Measurements from ENCODE around the gene ZC3H18. TPM values are rescaled to one million over a fixed set of nuclear protein-coding genes. Genes with fewer than 3 reads are reported as not detected.

The ZC3H18 gene
- polyA plus RNA-seq, 3 donors: 27.1 to 29.6 (median 29.2) TPM

- no peak for DNase-seq (ENCODE audit: low read depth in 3 of 3, low spot score in 2 of 3)
Observed at GRCh38 chr16:88619859-88620815, 49.9 kb downstream of the ZC3H18 start.

GRCh38 chr16:88622125-88622524 is 51.9 kb downstream of the ZC3H18 start:
- no peak for DNase-seq (ENCODE audit: low read depth in 3 of 3, low spot score in 2 of 3)

- no peak for DNase-seq (ENCODE audit: low read depth in 3 of 3, low spot score in 2 of 3)
Observed at GRCh38 chr16:88622866-88623265, 52.7 kb downstream of the ZC3H18 start.

GRCh38 chr16:88623858-88624257 is 53.7 kb downstream of the ZC3H18 start:
- DNase-seq (ENCODE audit: low read depth in 3 of 3, low spot score in 2 of 3): no peak

- DNase-seq (ENCODE audit: low read depth in 3 of 3, low spot score in 2 of 3): no peak
Observed at GRCh38 chr16:88624481-88624880, 54.3 kb downstream of the ZC3H18 start.

GRCh38 chr16:88624977-88625576 is 54.9 kb downstream of the ZC3H18 start:
- no peak for DNase-seq (ENCODE audit: low read depth in 3 of 3, low spot score in 2 of 3)

- no peak for DNase-seq (ENCODE audit: low read depth in 3 of 3, low spot score in 2 of 3)
Observed at GRCh38 chr16:88626646-88627045, 56.4 kb downstream of the ZC3H18 start.

- no peak for DNase-seq (ENCODE audit: low read depth in 3 of 3, low spot score in 2 of 3)
Observed at GRCh38 chr16:88627531-88628411, 57.6 kb downstream of the ZC3H18 start.

- no peak for DNase-seq (ENCODE audit: low read depth in 3 of 3, low spot score in 2 of 3)
Observed at GRCh38 chr16:88628512-88628974, 58.3 kb downstream of the ZC3H18 start.

- no peak for DNase-seq (ENCODE audit: low read depth in 3 of 3, low spot score in 2 of 3)
Observed at GRCh38 chr16:88629835-88630234, 59.6 kb downstream of the ZC3H18 start.

GRCh38 chr16:88630433-88630832 is 60.2 kb downstream of the ZC3H18 start:
- no peak for DNase-seq (ENCODE audit: low read depth in 3 of 3, low spot score in 2 of 3)

GRCh38 chr16:88630941-88631340 is 60.7 kb downstream of the ZC3H18 start:
- DNase-seq (ENCODE audit: low read depth in 3 of 3, low spot score in 2 of 3): no peak

- DNase-seq (ENCODE audit: low read depth in 3 of 3, low spot score in 2 of 3): no peak
Observed at GRCh38 chr16:88631384-88631783, 61.2 kb downstream of the ZC3H18 start.

- no peak for DNase-seq (ENCODE audit: low read depth in 3 of 3, low spot score in 2 of 3)
Observed at GRCh38 chr16:88631920-88632586, 61.9 kb downstream of the ZC3H18 start.

GRCh38 chr16:88632587-88632930 is 62.4 kb downstream of the ZC3H18 start:
- DNase-seq (ENCODE audit: low read depth in 3 of 3, low spot score in 2 of 3): no peak

GRCh38 chr16:88633684-88634140 is 63.5 kb downstream of the ZC3H18 start:
- DNase-seq (ENCODE audit: low read depth in 3 of 3, low spot score in 2 of 3): no peak

- DNase-seq (ENCODE audit: low read depth in 3 of 3, low spot score in 2 of 3): no peak
Observed at GRCh38 chr16:88634141-88634993, 64.2 kb downstream of the ZC3H18 start.

GRCh38 chr16:88634994-88635670 is 64.9 kb downstream of the ZC3H18 start:
- DNase-seq (ENCODE audit: low read depth in 3 of 3, low spot score in 2 of 3): no peak
